SK-N-SH treated with all-trans-retinoic acid at 6 μM for 48 hours (cell line): Measurements from ENCODE around the gene CENPP.

Experiments used
- ATAC-seq: fragments of 200-7000 bp; cut with Tn5 transposase; 3 replicates; pipeline ENCODE4 v1.9.1; 2020; ENCODE audit warnings: mild to moderate bottlenecking, moderate library complexity
- ARNTL ChIP-seq: fragments of 450-650 bp; formaldehyde crosslinking; IDR thresholded peaks from 2 replicates; pipeline ENCODE4 v1.5.0; 2020; ENCODE audit warnings: low read depth, mild to moderate bottlenecking, moderate library complexity, borderline replicate concordance
- BACH2 ChIP-seq: fragments of 250-450 bp; sonication (Bioruptor Pico); IDR thresholded peaks from 2 replicates; pipeline ENCODE4 v1.9.0; 2021; ENCODE audit warnings: mild to moderate bottlenecking, borderline replicate concordance
- CREB5 ChIP-seq: fragments of 250-450 bp; sonication (Bioruptor Pico); IDR thresholded peaks from 2 replicates; pipeline ENCODE4 v1.5.1; 2020; ENCODE audit warnings: low read depth, mild to moderate bottlenecking, moderate library complexity
- CSDC2 ChIP-seq: fragments of 250-450 bp; sonication (Bioruptor Pico); IDR thresholded peaks from 2 replicates; pipeline ENCODE4 v1.5.0; 2020; ENCODE audit warnings: mild to moderate bottlenecking, moderate library complexity
- CSRNP3 ChIP-seq: fragments of 250-450 bp; sonication (Bioruptor Pico); IDR thresholded peaks from 2 replicates; pipeline ENCODE4 v1.5.1; 2021; ENCODE audit warnings: mild to moderate bottlenecking, moderate library complexity
- GLIS3 ChIP-seq: fragments of 250-450 bp; sonication (Bioruptor Pico); IDR thresholded peaks from 2 replicates; pipeline ENCODE4 v1.5.0; 2020; ENCODE audit warnings: mild to moderate bottlenecking, moderate library complexity
- ISL1 ChIP-seq: fragments of 250-450 bp; sonication (Bioruptor Pico); IDR thresholded peaks from 2 replicates; pipeline ENCODE4 v2.1.2; 2022; ENCODE audit warnings: mild to moderate bottlenecking, moderate library complexity
- OSR1 ChIP-seq: fragments of 250-450 bp; sonication (Bioruptor Pico); IDR thresholded peaks from 2 replicates; pipeline ENCODE4 v1.8.0; 2022; ENCODE audit warnings: moderate library complexity, mild to moderate bottlenecking, inconsistent platforms
- PATZ1 ChIP-seq: fragments of 250-450 bp; sonication (Bioruptor Pico); IDR thresholded peaks from 2 replicates; pipeline ENCODE4 v1.8.0; 2020; ENCODE audit warnings: mild to moderate bottlenecking, moderate library complexity, borderline replicate concordance
- POU6F1 ChIP-seq: fragments of 250-450 bp; sonication (Bioruptor Pico); IDR thresholded peaks from 2 replicates; pipeline ENCODE4 v1.8.0; 2021; ENCODE audit warnings: low read depth, mild to moderate bottlenecking, moderate library complexity, borderline replicate concordance
- PPARA ChIP-seq: fragments of 250-450 bp; sonication (Bioruptor Pico); IDR thresholded peaks from 2 replicates; pipeline ENCODE4 v1.5.0; 2020; ENCODE audit warnings: mild to moderate bottlenecking, borderline replicate concordance
- RARB ChIP-seq: fragments of 250-450 bp; sonication (Bioruptor Pico); IDR thresholded peaks from 2 replicates; pipeline ENCODE4 v1.8.0; 2021; ENCODE audit warnings: mild to moderate bottlenecking, moderate library complexity
- SNAI2 ChIP-seq: fragments of 250-450 bp; sonication (Bioruptor Pico); IDR thresholded peaks from 2 replicates; pipeline ENCODE4 v1.5.0; 2020; ENCODE audit warnings: mild to moderate bottlenecking, moderate library complexity
- TOX ChIP-seq: fragments of 250-450 bp; sonication (Bioruptor Pico); IDR thresholded peaks from 2 replicates; pipeline ENCODE4 v1.8.0; 2021; ENCODE audit warnings: mild to moderate bottlenecking, moderate library complexity, borderline replicate concordance
- ZC3H10 ChIP-seq: fragments of 250-450 bp; sonication (Bioruptor Pico); IDR thresholded peaks from 2 replicates; pipeline ENCODE4 v1.5.1; 2021; ENCODE audit warnings: mild to moderate bottlenecking, moderate library complexity
- ZFP3 ChIP-seq: fragments of 250-450 bp; sonication (Bioruptor Pico); IDR thresholded peaks from 2 replicates; pipeline ENCODE4 v1.5.0; 2020; ENCODE audit warnings: mild to moderate bottlenecking, moderate library complexity
- ZFP30 ChIP-seq: fragments of 450-650 bp; formaldehyde crosslinking; IDR thresholded peaks from 2 replicates; pipeline ENCODE4 v1.5.0; 2022; ENCODE audit warnings: mild to moderate bottlenecking, moderate library complexity
- ZNF565 ChIP-seq: fragments of 450-650 bp; formaldehyde crosslinking; conservative IDR thresholded peaks from 2 replicates; pipeline ENCODE4 v1.5.0; 2020; ENCODE audit warnings: low read depth, mild to moderate bottlenecking, moderate library complexity
- ZNF70 ChIP-seq: fragments of 450-650 bp; formaldehyde crosslinking; IDR thresholded peaks from 2 replicates; pipeline ENCODE4 v1.5.0; 2020; ENCODE audit warnings: mild to moderate bottlenecking, moderate library complexity

Gene CENPP

GRCh38 chr9:92397853-92398252 is 72.1 kb downstream of the CENPP start (continued):
- no peak for TF ChIP-seq POU6F1 (CRISPR knock-in tag)
- no peak for TF ChIP-seq BACH2 (CRISPR knock-in tag)
- no peak for TF ChIP-seq SNAI2
- no peak for TF ChIP-seq ZC3H10 (CRISPR knock-in tag)

- ATAC-seq = no peak
- TF ChIP-seq PATZ1 (CRISPR knock-in tag) (no peak), RARB (CRISPR knock-in tag) (no peak), ZC3H10 (CRISPR knock-in tag) (no peak), POU6F1 (CRISPR knock-in tag) (no peak), PPARA (CRISPR knock-in tag) (no peak), OSR1 (no peak), ISL1 (CRISPR knock-in tag) (no peak), ZFP30 (CRISPR knock-in tag) (no peak), BACH2 (CRISPR knock-in tag) (no peak)
These were observed 76.6 kb downstream of the CENPP start for GRCh38 chr9:92402360-92402759.

GRCh38 chr9:92402826-92403745 is 77.3 kb downstream of the CENPP start:
- TF ChIP-seq ISL1 (CRISPR knock-in tag) (no peak), CREB5 (CRISPR knock-in tag) (no peak), OSR1 (no peak)
- TF ChIP-seq, all 23 proteins: peak for 0
- ATAC-seq = no peak

- ATAC-seq = peak; percentile 81
- TF ChIP-seq ZNF70 (CRISPR knock-in tag) (no peak), POU6F1 (CRISPR knock-in tag) (no peak), ZFP3 (CRISPR knock-in tag) (no peak), GLIS3 (CRISPR knock-in tag) (no peak), ZC3H10 (CRISPR knock-in tag) (no peak), SNAI2 (no peak), CSDC2 (CRISPR knock-in tag) (no peak), CSRNP3 (CRISPR knock-in tag) (no peak), ISL1 (CRISPR knock-in tag) (no peak), OSR1 (no peak), BACH2 (CRISPR knock-in tag) (no peak), RARB (CRISPR knock-in tag) (no peak), PATZ1 (CRISPR knock-in tag) (no peak), ARNTL (CRISPR knock-in tag) (no peak), PPARA (CRISPR knock-in tag) (no peak), TOX (no peak), ZNF565 (CRISPR knock-in tag) (no peak), ZFP30 (CRISPR knock-in tag) (no peak)
These were observed 78.5 kb downstream of the CENPP start, which contains the start of gene OGN for GRCh38 chr9:92404042-92404836. Gene OGN (minus strand): TSS chr9:92404578. CDS start chr9:92403407, 1,171 bp downstream.
